C4-2B (cell line): Measurements from ENCODE around the gene FOXR2.

Source experiments
- ZFX ChIP-seq: fragments of 450-650 bp; IDR thresholded peaks from 2 replicates; pipeline ENCODE4 v1.6.1; 2017
- TF ChIP-seq, protein P1 (sequence below): fragments of 450-650 bp; conservative IDR thresholded peaks from 2 replicates; pipeline ENCODE4 v1.5.1; 2017; ENCODE audit warnings: mild to moderate bottlenecking

DNA sequence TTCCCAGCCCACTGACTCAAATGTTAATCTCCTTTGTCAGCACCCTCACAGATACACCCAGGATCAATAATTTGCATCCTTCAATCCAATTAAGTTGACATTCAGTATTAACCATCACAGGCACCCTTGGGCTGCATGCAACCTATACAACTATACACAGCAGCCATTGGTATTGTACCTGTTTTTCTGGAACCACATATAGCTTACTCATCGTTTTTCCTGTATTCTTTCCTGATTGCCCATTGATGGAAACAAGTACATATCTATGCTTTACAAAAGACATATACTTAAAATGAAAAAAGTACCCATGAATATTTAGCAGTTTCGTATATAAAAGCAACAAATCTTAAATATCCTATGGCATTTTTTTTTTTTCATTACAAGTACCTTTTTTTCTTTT, 3.7 kb upstream of the FOXR2 start:
- TF ChIP-seq, protein P1, sequence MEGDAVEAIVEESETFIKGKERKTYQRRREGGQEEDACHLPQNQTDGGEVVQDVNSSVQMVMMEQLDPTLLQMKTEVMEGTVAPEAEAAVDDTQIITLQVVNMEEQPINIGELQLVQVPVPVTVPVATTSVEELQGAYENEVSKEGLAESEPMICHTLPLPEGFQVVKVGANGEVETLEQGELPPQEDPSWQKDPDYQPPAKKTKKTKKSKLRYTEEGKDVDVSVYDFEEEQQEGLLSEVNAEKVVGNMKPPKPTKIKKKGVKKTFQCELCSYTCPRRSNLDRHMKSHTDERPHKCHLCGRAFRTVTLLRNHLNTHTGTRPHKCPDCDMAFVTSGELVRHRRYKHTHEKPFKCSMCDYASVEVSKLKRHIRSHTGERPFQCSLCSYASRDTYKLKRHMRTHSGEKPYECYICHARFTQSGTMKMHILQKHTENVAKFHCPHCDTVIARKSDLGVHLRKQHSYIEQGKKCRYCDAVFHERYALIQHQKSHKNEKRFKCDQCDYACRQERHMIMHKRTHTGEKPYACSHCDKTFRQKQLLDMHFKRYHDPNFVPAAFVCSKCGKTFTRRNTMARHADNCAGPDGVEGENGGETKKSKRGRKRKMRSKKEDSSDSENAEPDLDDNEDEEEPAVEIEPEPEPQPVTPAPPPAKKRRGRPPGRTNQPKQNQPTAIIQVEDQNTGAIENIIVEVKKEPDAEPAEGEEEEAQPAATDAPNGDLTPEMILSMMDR = no peak
- TF ChIP-seq ZFX = no peak
